Stomach smooth muscle (tissue), 2 donors: Measurements from ENCODE around the gene WSCD1.

ENCODE experiments used
- H3K27ac ChIP-seq: one replicate; pipeline ENCODE4 v1.7.0; 2013; ENCODE audit warnings: mild to moderate bottlenecking, low read length, inconsistent platforms
- H3K27me3 ChIP-seq, 2 donors: one replicate each; pipeline ENCODE4 v1.7.0; 2013; ENCODE audit warnings: low read length in 2 of 2; ENCODE audit not compliant: insufficient read depth in 2 of 2, control insufficient read depth in 1 of 2
- H3K36me3 ChIP-seq, 2 donors: one replicate each; pipeline ENCODE4 v1.7.0; 2013; ENCODE audit warnings: low read length in 2 of 2; ENCODE audit not compliant: control insufficient read depth in 2 of 2, insufficient read depth in 2 of 2
- H3K4me1 ChIP-seq: one replicate; pipeline ENCODE4 v1.7.0; 2013; ENCODE audit warnings: low read length; ENCODE audit not compliant: control insufficient read depth, insufficient read depth
- H3K4me3 ChIP-seq, 2 donors: one replicate each; pipeline ENCODE4 v1.7.0; 2013; ENCODE audit warnings: low read length in 2 of 2
- H3K9ac ChIP-seq, 2 donors: one replicate each; pipeline ENCODE4 v1.7.0; 2013; ENCODE audit warnings: low read length in 2 of 2, mild to moderate bottlenecking in 1 of 2
- H3K9me3 ChIP-seq, 2 donors: one replicate each; pipeline ENCODE4 v1.7.0; 2013; ENCODE audit warnings: low read length in 2 of 2; ENCODE audit not compliant: control insufficient read depth in 2 of 2
- donor health status: healthy.
- donor health status: Pancreatic carcinoma.

The WSCD1 gene

GRCh38 chr17:6084311-6085161 lies 14.4 kb downstream of the WSCD1 start:
- Histone ChIP-seq H3K9me3 (no peaks in the 10 kb centered on the region), H3K36me3 (no peaks in the 10 kb centered on the region), H3K4me1 (no peaks in the 10 kb centered on the region), H3K9ac (no peak overlapping the region), H3K27me3 (no peaks in the 10 kb centered on the region), H3K4me3 (no peak overlapping the region), H3K27ac (no peak overlapping the region)

- Histone ChIP-seq H3K4me1 (no peaks in the 10 kb centered on the region), H3K27ac (no peak overlapping the region), H3K36me3 (no peaks in the 10 kb centered on the region), H3K9me3 (no peaks in the 10 kb centered on the region), H3K9ac (no peak overlapping the region), H3K27me3 (no peaks in the 10 kb centered on the region), H3K4me3 (no peak overlapping the region)
Measured at GRCh38 chr17:6085812-6086211, 15.6 kb downstream of the WSCD1 start.

GRCh38 chr17:6086603-6087400 lies 16.6 kb downstream of the WSCD1 start:
- Histone ChIP-seq H3K9ac (no peak overlapping the region), H3K27me3 (no peaks in the 10 kb centered on the region), H3K4me1 (no peaks in the 10 kb centered on the region), H3K9me3 (no peaks in the 10 kb centered on the region), H3K36me3 (no peaks in the 10 kb centered on the region), H3K27ac (no peak overlapping the region), H3K4me3 (no peak overlapping the region)

DNA sequence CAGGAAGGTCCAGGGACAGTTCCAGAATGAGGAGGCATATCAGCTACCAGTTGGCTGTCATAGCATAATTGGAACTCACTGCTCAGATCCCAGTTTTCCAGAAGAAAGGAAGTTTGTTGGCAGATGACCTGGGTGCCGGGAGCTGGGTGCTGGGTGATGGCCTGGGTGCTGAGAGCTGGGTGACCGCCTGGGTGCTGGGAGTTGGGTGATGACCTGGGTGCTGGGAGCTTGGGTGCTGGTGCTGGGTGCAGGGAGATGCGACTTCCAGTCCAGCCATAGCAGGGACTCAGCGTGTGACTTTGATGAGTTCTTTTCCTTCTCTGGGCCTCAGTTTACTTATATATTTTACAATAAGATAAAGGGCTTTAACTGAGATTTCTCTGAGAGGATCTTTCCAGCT lies 18.0 kb downstream of the WSCD1 start:
- no peaks in the 10 kb centered on the region for H3K36me3 ChIP-seq
- H3K4me1 ChIP-seq = no peaks in the 10 kb centered on the region
- H3K27me3 ChIP-seq = no peaks in the 10 kb centered on the region
- no peak overlapping the region for H3K27ac ChIP-seq
- no peak overlapping the region for H3K9ac ChIP-seq
- no peaks in the 10 kb centered on the region for H3K9me3 ChIP-seq
- H3K4me3 ChIP-seq = no peak overlapping the region

- no peaks in the 10 kb centered on the region for H3K9me3 ChIP-seq
- no peak overlapping the region for H3K27ac ChIP-seq
- H3K4me3 ChIP-seq = no peak overlapping the region
- H3K27me3 ChIP-seq = no peaks in the 10 kb centered on the region
- H3K4me1 ChIP-seq = no peaks in the 10 kb centered on the region
- H3K36me3 ChIP-seq = no peaks in the 10 kb centered on the region
- H3K9ac ChIP-seq = no peak overlapping the region
Measured at GRCh38 chr17:6090253-6090652, 20.1 kb downstream of the WSCD1 start.

DNA sequence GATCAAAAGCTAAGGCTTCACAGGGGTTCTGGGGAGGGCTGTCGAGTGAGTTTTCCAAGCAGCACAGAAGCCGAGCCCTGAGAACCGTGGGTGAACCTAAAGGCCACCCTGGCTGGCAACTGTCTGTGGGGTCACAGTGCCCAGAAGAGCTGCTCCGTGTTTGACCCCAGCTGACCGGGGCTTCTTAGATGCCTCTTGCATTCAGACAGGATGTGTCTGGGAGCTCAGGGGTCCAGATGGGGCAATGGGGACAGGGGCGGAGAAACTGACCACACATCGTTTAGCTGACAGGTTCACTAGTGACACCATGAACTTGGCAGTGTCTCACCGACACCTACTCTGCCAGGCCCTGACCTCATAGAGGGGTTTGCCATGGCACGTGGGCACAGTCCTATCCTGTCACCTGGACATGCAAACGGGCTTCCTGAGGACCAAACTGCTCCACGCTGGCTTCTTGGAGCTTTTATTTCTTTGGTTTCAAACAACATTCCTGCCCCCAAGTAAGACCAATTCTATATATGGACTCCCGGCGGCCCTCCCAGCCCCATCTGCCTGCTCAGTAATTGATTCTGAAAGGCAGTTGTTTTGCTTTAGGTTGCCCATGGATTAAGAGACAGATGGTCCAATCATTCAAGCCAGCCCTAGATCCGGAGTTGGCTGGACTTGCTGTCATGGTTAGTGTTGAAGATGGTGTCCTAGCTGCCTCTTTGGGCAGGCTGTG lies 22.2 kb downstream of the WSCD1 start:
- Histone ChIP-seq H3K9me3 (no peaks in the 10 kb centered on the region), H3K4me1 (no peaks in the 10 kb centered on the region), H3K27ac (no peak overlapping the region), H3K4me3 (no peak overlapping the region), H3K9ac (no peak overlapping the region), H3K27me3 (no peaks in the 10 kb centered on the region), H3K36me3 (no peaks in the 10 kb centered on the region)

DNA sequence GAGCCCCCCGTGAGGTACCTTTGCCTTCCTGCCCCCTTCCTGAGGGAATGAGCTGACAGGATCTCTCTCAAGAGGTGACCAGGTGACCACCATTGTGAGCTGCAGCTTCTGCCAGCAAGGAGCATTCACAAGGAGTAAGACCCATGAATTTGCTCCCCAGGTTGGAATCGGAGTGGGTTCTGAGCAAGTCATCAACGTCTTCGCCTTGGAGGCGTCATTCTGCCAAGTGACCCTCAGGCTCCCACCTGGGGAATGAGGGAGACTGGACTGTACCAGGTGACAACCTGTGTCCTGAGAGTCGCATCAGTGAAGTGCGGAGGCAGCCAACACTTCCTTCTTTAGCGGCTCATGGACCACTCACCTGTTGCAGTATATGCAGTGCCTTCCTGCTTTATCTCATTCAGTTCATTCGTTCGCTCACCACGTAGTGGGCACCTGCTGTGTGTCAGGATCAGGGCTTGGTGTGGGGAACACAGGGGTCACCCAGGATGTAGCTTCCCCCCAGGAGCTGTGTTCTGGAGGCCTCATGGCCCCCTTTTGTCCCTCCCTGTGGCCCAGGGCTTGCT lies 22.8 kb downstream of the WSCD1 start:
- Histone ChIP-seq H3K27me3 (no peaks in the 10 kb centered on the region), H3K27ac (no peak overlapping the region), H3K4me3 (no peak overlapping the region), H3K4me1 (no peaks in the 10 kb centered on the region), H3K9ac (no peak overlapping the region), H3K36me3 (no peaks in the 10 kb centered on the region), H3K9me3 (no peaks in the 10 kb centered on the region)

- no peaks in the 10 kb centered on the region for H3K36me3 ChIP-seq
- no peaks in the 10 kb centered on the region for H3K4me1 ChIP-seq
Measured at GRCh38 chr17:6094453-6094852, 24.3 kb downstream of the WSCD1 start.

DNA sequence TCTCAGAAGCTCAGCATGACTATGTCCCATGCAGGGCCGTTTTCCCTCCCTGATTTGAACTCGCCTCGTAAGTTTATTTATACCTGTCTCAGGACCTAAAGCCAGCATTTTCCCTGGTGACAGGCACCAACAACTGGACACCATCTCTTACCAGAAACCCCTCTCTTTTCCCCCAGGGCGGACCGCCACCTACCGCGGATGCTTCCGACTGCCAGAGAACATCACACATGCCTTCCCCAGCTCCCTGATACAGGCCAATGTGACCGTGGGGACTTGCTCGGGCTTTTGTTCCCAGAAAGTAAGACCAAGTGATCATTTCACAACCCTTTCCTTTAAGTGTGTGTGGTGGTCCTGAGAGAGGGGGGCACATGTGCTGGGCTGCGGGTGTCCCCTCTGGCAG lies 24.7 kb downstream of the WSCD1 start:
- Histone ChIP-seq H3K27ac (no peak overlapping the region), H3K4me1 (no peaks in the 10 kb centered on the region), H3K27me3 (no peaks in the 10 kb centered on the region), H3K9me3 (no peaks in the 10 kb centered on the region), H3K36me3 (no peaks in the 10 kb centered on the region), H3K4me3 (no peak overlapping the region), H3K9ac (no peak overlapping the region)

More at GRCh38 chr17:6094453-6094852, 24.3 kb downstream of the WSCD1 start:
- Histone ChIP-seq H3K27me3 (no peaks in the 10 kb centered on the region), H3K27ac (no peak overlapping the region), H3K4me3 (no peak overlapping the region), H3K9ac (no peak overlapping the region), H3K9me3 (no peaks in the 10 kb centered on the region)

GRCh38 chr17:6095501-6095900 lies 25.3 kb downstream of the WSCD1 start:
- no peaks in the 10 kb centered on the region for H3K27me3 ChIP-seq
- H3K9ac ChIP-seq = no peak overlapping the region
- H3K9me3 ChIP-seq = no peaks in the 10 kb centered on the region
- H3K27ac ChIP-seq = no peak overlapping the region
- H3K36me3 ChIP-seq = no peaks in the 10 kb centered on the region
- no peaks in the 10 kb centered on the region for H3K4me1 ChIP-seq
- H3K4me3 ChIP-seq = no peak overlapping the region
